GM19455 (cell line): ENCODE data around the gene ATAD3B.

Source experiments
- ATAC-seq: cut with Tn5 transposase; IDR thresholded peaks from one replicate; pipeline ENCODE4 v1.9.1; 2021; ENCODE audit not compliant: unreplicated experiment

Gene ATAD3B

GRCh38 chr1:1542766-1543705 is 71.5 kb downstream of the ATAD3B start:
- ATAC-seq, result no peak

- no peak for ATAC-seq
These were observed 72.1 kb downstream of the ATAD3B start for GRCh38 chr1:1543706-1544099.

- no peak for ATAC-seq
These were observed 73.0 kb downstream of the ATAD3B start for GRCh38 chr1:1544544-1544943.
